GM19025 (cell line): ENCODE measurements around the gene SCT.

ENCODE experiments used
- ATAC-seq: cut with Tn5 transposase; IDR thresholded peaks from one replicate; pipeline ENCODE4 v1.9.1; 2021; ENCODE audit warnings: mild to moderate bottlenecking, low read depth, moderate library complexity; ENCODE audit not compliant: unreplicated experiment

The SCT gene

DNA sequence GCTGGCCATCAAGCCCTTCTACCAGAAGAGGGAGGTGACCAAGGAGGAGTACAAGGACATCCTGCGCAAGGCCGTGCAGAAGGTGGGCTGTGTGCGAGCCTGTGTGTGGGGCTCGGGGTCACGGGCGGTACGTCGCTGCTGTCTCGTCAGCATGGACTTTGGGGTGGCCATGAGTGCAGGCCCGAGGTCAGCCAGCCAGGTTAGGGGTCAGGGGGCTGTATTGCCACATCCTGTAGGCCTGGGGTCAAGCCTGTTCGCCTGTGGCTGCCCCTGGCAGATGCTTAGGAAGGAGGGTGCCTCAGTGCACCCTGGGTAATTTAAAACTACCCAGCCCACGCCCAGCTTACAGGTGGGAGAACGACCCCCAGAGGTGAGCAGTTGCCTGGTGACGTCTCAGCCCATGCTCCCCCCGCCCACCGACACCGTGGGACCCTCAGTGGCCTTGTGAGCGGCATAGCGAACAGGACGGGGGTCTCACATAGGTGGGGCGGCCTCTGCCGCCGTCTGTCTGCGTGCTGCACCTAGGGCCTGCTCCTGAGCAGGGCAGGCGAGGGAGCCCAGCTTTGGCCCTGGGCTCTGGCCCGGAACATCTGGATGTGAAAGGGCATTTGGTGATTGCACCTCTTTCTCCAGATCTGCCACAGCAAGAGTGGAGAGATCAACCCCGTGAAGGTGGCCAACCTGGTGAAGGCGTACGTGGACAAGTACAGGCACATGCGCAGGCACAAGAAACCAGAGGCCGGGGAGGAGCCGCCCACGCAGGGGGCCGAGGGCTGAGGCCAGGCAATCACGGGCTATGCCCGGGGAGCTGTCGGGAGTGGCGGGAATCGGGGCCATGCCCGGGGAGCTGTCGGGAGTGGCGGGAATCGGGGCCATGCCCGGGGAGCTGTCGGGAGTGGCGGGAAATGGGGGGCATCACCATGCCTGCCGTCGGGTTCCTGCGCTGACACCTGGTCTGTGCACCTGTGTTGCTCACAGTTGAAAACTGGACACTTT lies 15.7 kb downstream of the SCT start:
- ATAC-seq, result no peak

DNA sequence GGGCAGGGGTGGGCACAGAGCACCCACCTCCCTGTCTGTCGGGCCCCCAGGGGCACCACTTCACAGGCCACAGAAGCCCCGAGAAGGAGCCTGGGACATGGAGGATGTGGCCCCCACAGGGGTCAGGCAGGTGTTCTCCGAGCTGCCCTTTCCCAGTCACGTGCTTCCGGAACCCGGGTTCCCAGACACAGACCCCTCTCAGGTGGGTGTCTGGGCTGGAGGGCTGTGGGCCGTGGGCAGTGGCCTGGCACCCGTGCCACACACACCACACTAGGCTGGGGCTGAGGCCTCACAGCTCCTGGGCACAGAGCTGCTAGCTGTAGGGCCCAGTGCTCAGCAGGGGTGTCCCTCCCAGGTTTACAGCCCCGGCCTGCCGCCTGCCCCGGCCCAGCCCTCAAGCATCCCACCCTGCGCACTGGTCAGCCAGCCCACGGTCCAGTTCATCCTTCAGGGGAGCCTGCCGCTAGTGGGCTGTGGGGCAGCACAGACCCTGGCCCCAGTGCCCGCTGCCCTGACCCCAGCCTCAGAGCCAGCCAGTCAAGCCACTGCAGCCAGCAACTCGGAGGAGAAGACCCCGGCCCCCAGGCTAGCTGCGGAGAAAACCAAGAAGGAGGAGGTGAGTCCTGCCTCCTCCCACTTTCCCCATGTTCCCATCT lies 16.7 kb downstream of the SCT start:
- no peak for ATAC-seq

- no peak for ATAC-seq
Observed at GRCh38 chr11:609341-609811, 17.6 kb downstream of the SCT start.

DNA sequence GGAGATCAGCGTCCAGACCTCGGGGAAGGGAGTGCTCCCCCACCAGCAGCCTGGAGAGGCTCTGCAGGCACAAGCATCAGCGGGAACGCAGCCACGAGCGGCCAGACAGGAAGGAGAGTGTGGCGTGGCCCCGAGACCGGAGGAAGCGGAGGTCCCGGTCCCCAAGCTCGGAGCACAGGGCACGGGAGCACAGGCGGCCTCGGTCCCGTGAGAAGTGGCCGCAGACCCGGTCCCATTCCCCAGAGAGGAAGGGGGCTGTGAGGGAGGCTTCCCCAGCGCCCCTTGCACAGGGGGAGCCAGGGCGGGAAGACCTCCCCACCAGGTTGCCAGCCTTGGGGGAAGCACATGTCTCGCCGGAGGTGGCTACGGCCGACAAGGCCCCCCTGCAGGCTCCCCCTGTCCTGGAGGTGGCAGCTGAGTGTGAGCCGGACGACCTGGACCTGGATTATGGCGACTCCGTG lies 18.2 kb downstream of the SCT start:
- ATAC-seq, result no peak

DNA sequence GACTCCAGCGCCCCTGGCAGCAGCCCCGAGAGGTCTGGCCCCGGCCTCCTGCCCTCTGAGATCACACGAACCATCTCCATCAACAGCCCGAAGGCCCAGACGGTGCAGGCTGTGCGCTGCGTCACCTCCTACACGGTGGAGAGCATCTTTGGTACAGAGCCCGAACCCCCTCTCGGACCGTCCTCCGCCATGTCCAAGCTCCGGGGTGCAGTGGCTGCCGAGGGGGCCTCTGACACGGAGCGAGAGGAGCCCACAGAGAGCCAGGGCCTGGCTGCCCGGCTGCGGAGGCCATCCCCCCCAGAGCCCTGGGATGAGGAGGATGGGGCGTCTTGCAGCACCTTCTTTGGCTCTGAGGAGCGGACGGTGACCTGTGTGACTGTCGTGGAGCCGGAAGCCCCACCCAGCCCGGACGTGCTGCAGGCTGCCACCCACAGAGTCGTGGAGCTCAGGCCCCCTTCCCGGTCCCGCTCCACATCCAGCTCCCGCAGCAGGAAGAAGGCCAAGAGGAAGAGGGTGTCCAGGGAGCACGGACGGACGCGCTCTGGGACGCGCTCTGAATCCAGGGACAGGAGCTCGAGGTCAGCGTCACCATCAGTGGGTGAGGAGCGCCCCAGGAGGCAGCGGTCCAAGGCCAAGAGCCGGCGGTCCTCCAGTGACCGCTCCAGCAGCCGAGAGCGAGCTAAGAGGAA lies 18.9 kb downstream of the SCT start:
- no peak for ATAC-seq

GRCh38 chr11:607020-607780 lies 19.8 kb downstream of the SCT start:
- ATAC-seq, result no peak

GRCh38 chr11:606245-606644 lies 20.7 kb downstream of the SCT start:
- ATAC-seq, result no peak

DNA sequence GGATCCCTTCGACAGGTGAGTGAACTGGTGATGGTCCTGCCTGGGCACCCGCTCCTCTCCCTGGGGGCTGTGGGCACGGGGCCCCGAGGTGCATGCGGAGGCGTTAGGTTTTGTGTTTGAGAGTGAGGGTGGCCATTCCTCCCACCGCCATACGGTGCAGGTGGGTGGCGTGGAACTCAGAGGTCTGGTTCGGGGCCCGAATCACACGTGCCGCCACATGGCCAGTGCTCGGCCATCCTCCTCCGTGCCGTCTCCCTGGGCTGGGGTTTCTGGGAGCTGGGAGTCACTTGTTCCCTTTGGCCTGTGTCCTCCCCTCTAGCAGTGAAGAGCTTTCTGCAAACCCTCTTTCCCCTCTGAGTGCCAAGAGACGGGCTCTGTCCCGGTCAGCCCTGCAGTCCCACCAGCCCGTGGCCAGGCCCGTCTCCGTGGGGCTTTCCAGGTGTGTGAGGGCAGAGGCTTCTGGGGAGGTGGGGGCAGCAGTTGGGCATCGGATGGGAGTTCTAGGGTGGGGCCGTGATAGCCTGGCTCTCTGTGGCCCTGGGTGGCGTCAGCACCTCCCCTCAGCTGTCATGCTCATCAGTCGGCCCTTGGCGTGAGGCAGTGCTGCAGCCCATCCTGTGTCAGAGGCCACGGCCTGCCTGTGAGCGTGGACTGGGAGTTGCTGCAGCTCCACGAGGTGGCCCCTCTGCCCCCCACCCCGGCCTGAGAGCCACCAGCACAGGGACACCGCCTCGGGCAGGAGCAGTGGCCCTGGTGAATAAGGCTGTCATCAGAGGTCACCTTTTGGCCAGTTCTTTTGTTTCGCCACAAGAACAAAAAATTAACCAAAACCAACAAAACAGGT lies 21.5 kb downstream of the SCT start:
- no peak for ATAC-seq

GRCh38 chr11:603154-603553 lies 23.8 kb downstream of the SCT start:
- ATAC-seq, result no peak

DNA sequence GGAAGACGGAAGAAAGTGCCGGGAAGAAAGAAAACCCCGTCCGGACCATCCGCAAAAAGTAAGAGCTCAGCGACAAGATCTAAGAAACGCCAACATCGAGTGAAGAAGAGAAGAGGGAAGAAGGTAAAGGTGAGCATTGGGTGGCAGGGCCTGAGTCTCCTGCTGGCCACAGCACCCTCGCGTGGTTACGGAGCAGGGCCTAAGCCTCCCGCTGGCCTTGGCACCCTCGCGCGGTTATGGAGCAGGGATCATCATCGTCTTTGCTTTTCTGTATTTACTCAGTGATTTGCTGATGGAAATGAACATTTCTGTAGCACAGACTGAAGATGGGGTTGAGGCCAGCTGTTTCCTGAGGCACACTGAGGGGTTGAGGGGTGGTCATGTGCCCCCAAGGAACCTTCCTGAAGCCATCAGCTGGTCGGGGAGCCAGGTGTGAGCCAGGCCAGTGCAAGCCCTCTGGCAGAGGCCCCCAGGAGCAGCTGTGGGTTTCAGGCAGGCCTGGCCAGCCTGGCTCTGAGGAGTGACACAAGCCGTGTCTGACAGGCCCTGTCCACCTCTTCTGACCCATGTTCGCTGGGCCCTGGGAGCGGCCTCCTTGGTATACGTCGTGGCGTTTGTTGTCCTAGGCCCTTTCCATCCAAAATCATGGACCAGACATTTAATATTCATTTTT lies 25.3 kb downstream of the SCT start:
- no peak for ATAC-seq

DNA sequence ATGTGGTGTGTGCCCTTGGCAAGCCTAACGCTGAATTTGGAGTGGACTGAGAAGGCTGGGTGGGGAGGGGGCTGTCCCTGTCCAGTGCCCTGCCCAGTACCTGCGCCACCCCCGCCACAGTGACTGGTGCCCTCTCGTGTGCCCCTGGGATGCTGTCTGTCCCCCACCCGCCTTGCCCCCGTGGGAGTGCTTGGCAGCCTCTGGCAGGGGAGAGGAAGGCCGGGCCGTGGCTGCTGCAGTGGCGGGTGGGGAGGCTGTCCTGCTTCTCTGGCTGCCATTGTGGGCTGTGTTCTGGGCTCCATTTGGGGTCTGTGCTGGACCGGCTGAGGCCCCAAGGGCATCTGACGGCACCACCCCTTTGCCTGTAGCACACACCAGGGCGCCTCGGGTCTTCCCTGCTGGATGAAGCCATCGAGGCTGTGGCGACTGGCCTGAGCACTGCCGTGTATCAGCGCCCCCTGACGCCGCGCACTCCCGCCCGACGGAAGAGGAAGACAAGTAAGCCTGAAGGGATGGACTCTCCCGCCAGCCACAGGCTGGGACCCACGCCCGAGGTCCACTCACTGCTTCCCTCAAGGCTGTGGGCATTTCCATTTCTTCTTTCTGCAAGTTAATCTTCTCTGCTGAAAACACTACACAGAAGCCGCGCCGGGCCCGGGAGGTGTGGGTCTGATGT lies 28.8 kb downstream of the SCT start:
- ATAC-seq, result no peak

DNA sequence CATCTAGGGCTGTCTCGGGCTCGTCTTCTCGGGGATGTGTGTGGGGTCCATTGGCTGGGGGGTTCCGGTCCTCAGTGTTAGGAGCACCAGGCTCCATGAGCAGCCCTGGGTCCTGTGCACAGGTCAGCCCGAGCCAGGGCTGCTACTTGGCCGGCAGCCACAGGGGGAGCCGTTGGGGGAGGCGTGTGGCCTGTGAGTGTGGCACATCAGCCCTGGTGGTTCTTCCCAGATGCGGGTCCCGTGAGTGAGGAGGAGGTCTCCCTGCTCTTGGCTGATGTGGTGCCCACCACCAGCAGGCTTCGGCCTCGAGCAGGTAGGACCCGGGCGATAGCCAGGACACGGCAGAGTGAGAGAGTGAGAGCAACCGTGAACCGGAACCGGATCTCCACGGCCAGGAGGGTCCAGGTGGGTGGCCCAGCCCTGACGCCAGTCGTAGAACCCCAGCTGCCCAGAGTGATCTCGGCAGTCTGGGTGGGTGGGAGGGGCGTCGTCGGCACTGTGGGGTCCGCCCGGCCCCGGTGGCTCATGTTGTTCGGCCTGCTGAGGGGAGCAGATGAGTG lies 29.7 kb downstream of the SCT start:
- ATAC-seq, result no peak

- no peak for ATAC-seq
Observed at GRCh38 chr11:596374-596773, 30.6 kb downstream of the SCT start.

GRCh38 chr11:595400-595799 lies 31.6 kb downstream of the SCT start:
- no peak for ATAC-seq

DNA sequence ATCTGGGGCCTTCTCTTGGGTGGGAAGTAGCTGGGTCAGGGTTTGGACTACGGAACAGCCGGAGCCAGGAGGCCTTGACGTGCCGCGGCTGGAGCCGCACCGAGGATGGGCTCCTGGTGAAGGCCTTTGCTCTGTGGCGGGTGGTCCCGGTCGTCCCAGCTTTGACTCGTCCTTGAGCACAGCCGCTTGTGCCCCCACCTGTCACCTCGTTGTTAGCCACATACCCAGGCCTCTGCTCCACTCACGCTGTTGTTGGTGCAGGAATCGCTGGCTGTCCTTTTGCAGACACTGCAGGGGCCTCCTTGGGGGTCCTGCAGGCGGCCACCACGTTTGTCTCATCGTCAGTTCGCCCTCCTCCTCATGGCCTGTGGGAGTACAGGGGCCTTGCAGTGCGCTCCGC lies 33.6 kb downstream of the SCT start:
- ATAC-seq, result no peak

- ATAC-seq, result no peak
Observed at GRCh38 chr11:592918-593317, 34.1 kb downstream of the SCT start.

DNA sequence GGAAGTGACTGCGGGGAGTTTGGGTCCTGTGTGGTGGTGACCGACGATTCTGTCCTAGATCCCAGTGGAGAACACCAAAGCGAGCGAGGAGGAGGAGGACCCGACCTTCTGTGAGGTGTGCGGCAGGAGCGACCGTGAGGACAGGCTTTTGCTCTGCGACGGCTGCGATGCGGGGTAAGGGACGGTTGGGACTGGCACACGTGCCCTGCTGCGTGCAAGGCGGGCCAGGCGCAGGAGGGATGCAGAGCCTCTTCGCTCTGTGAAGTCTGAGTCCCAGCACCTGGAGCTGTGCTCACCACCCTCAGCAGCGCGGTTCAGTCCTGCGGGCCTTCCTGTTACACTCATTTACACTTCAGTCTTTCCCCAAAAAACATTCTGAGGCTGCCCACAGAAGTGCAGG lies 34.5 kb downstream of the SCT start:
- no peak for ATAC-seq

DNA sequence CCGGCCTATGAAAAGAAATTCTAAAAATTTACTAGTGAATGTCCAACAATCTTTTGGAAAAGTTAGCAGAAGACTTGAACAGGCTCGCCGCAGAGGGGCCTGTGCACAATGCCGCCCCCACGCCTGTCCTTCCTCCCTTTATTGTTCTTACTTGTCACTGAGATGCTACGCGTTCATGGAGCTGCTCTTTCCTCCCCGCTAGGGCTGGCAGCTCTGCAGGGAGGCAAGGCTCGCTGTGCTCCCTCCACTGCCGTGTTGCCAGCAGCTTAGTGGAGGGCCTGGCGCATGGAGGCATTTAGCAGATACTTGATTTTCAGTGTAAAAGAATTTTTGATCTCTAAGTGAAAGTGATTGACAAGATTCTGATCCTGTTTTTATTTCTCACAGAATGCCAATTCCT lies 36.0 kb downstream of the SCT start:
- no peak for ATAC-seq
